PFSK-1 (cell line): Measurements from ENCODE around the gene MGMT.

ENCODE experiments used
- FOXP2 ChIP-seq: optimal IDR thresholded peaks from 2 replicates; pipeline ENCODE3; 2011; ENCODE audit warnings: borderline replicate concordance, control low read depth, inconsistent platforms; ENCODE audit not compliant: insufficient read depth; ENCODE audit errors: extremely low read length, extremely low read depth
- POLR2AphosphoS5 ChIP-seq: IDR thresholded peaks from 2 replicates; pipeline ENCODE4 v1.6.1; 2012; ENCODE audit warnings: low read depth, mild to moderate bottlenecking, control low read depth, low read length, moderate library complexity
- SIN3A ChIP-seq: IDR thresholded peaks from 2 replicates; pipeline ENCODE4 v1.6.1; 2012; ENCODE audit warnings: mild to moderate bottlenecking, low read length, moderate library complexity, borderline replicate concordance; ENCODE audit not compliant: insufficient read depth
- TAF1 ChIP-seq: IDR thresholded peaks from 2 replicates; pipeline ENCODE4 v1.6.1; 2012; ENCODE audit warnings: low read length, control low read depth, borderline replicate concordance; ENCODE audit not compliant: insufficient read depth
- TF ChIP-seq, protein P1 (sequence below), 2 experiments: IDR thresholded peaks; 2 replicates each; pipeline versions ENCODE4 v1.6.1 to v1.8.0; 2011 to 2012; ENCODE audit warnings: low read depth in 2 of 2, low read length in 2 of 2, control low read depth in 1 of 2, inconsistent platforms in 1 of 2, mild to moderate bottlenecking in 1 of 2, moderate library complexity in 1 of 2; ENCODE audit not compliant: insufficient read depth in 1 of 2

MGMT gene

DNA sequence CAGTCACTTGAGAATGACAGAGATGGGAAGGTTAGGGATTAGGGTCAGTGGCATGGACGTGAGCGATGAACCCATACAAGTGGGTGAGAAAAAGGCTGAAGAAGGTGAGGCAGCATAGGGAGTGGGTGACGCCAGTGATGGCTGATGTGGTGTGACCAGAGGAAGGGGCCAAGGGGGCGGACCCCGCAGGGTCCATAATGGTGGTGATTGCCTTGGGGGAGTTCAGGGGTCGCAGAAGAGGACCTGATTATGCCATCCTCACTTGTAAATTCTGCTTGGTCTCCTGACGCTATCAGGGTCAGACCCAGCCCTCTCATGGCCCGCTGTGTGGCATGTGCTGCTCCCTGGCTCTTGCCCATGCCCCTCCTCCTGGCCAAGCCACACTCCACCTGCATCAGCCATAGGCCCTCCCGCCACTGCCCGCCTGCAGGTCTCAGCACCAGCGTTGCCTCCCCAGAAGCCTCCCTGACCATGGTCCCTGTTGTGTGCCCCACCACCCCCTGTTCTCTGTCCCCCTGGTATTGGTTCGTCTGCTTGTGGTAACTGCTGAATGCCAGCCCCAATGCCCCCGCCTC is 261.3 kb downstream of the MGMT start:
- TF ChIP-seq TAF1, result no peak

DNA sequence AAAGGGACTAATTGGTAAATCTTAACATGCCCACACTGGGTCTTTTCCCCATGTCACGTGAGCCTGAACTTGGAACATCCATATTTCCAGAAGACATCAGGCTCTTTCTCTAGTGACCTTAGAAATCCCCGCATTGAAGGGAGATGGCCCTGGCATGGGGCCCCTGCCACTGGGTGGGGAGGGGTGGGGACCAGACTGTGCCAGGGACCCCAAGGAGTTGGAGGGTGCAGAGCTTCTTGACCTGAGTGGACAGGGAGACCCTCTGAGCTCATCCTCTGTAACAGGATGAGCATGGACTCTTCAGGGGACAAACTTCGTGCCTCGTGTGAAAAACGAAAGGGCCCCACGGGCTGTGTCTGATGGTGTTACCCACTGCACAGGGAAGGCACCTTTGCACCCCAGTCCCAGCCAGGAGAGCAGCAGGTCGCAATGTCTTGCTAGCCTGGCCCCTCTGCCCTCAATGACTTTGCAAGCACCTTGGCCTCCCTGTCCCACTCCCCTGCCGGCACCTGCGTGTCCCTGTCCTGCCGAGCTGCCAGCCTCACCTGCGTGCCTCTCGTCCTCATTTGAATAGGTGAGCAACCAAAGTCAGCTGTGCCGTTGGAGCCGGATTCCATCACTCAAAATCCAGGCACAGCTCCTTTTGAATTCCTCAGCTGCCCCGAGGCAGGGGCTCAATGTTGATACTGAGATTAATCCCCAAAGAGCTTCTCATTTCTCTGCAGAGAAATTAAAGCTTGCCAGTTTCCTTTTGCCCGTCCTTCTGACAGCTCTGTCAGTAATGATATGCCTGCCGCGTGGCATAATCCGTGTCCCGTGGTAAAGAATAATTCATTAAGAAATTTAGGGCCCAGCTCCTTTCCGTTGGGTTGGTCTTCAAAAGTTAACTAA is 262.1 kb downstream of the MGMT start:
- TF ChIP-seq SIN3A (no peak), FOXP2 (no peak), POLR2AphosphoS5 (no peak), TAF1 (no peak)
- TF ChIP-seq, protein P1, sequence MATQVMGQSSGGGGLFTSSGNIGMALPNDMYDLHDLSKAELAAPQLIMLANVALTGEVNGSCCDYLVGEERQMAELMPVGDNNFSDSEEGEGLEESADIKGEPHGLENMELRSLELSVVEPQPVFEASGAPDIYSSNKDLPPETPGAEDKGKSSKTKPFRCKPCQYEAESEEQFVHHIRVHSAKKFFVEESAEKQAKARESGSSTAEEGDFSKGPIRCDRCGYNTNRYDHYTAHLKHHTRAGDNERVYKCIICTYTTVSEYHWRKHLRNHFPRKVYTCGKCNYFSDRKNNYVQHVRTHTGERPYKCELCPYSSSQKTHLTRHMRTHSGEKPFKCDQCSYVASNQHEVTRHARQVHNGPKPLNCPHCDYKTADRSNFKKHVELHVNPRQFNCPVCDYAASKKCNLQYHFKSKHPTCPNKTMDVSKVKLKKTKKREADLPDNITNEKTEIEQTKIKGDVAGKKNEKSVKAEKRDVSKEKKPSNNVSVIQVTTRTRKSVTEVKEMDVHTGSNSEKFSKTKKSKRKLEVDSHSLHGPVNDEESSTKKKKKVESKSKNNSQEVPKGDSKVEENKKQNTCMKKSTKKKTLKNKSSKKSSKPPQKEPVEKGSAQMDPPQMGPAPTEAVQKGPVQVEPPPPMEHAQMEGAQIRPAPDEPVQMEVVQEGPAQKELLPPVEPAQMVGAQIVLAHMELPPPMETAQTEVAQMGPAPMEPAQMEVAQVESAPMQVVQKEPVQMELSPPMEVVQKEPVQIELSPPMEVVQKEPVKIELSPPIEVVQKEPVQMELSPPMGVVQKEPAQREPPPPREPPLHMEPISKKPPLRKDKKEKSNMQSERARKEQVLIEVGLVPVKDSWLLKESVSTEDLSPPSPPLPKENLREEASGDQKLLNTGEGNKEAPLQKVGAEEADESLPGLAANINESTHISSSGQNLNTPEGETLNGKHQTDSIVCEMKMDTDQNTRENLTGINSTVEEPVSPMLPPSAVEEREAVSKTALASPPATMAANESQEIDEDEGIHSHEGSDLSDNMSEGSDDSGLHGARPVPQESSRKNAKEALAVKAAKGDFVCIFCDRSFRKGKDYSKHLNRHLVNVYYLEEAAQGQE (IDR thresholded peaks at IDR 0.05; ENCODE audit: insufficient read depth in 1 of 2, low read depth in 2 of 2, low read length in 2 of 2), result no peak

DNA sequence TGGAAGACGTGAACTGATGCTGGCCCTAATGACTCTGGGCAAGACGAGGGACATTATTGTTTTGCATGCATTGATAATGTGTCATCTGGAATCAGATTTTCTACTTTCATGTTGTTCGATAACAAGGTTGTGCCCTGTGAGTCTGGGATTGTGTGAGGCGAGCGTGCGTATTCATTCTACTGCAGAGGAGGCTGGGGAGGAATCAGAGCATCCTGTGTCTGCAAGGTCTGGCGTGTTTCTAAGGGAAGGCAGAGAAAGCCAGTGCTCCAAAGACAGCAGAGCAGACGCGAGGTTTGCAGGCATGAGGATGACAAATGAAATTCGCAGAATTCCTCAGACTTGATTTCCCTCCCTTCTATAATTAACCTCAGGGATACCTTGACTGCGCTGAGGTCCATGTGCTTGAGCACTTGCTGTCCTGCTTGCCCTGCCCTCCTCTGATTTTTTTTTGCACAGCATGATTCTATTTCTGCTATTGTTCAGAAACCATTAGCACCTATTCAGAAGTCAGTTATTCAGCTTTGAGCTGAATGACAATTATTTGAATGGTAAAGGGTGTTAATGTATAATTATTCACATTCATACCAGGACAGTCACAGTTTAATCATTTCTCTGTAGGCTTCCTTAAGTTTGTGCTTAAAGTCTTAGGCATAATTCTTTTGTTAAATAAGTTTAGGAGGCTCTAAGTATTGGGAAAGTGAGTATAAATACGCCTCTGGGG is 263.4 kb downstream of the MGMT start:
- no peak for TF ChIP-seq FOXP2
- TF ChIP-seq, protein P1 (IDR thresholded peaks at IDR 0.05; ENCODE audit: insufficient read depth in 1 of 2, low read depth in 2 of 2, low read length in 2 of 2), result no peak
- TF ChIP-seq SIN3A, result no peak
- no peak for TF ChIP-seq POLR2AphosphoS5
- no peak for TF ChIP-seq TAF1

DNA sequence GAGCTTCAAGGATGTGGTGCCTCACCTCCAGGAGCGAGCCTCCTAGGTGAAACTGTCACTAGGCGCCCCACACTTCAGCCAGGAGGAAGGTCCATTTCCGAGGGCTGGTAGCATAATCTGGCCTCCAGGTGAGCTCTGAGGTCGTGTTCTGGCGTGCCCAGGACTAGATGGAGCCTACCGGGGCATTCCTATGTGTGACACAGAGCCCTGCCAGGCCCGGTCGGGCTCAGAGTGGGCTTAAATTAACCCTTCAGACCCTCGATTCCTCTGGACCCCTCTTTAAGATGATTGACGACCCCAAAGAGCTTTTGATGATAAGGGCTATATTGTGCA is 263.9 kb downstream of the MGMT start:
- TF ChIP-seq SIN3A, result no peak
- TF ChIP-seq FOXP2, result no peak
- TF ChIP-seq, protein P1 (IDR thresholded peaks at IDR 0.05; ENCODE audit: insufficient read depth in 1 of 2, low read depth in 2 of 2, low read length in 2 of 2), result no peak
- no peak for TF ChIP-seq POLR2AphosphoS5

DNA sequence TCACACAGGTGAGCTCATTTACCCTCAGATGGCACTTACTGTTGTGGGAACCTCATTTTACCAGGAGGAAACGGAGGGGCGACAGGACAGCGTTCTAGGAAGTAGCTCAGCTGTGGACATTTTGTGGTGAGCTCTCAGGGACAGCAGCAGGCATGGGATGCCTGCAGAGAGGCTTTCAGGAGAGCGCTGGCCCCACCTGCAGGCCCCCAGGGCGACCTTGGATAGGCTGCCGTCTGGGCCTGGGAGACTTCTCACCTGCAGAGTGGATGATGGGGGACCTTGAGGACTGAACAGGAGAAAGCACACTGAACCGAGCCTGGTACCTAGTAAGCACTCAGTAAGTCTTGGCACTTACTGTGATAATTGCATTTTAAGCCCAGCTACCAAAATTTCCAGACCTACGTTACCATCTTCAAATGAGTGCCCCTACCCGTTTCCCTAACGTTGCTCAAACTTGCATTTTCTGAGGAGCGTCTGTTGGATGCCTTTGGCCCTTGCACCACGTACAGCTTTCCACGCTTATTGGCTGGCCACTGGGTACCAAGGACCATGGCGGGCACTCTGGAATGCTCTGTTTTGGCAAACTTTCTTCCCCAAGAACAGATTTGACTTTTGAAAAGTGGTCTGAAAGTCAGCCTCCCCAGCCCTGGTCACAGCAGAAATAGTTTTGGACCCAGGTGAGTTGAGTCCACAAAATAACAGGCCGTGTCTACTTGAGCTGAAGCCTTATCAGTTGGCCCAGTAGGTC is 273.7 kb downstream of the MGMT start:
- TF ChIP-seq SIN3A (no peak), FOXP2 (no peak), POLR2AphosphoS5 (no peak), TAF1 (no peak)
- TF ChIP-seq, protein P1 (IDR thresholded peaks at IDR 0.05; ENCODE audit: insufficient read depth in 1 of 2, low read depth in 2 of 2, low read length in 2 of 2), result no peak
